ENCODE data around the gene PSMB10. TPM values are rescaled to one million over a fixed set of nuclear protein-coding genes. Genes with fewer than 3 reads are reported as not detected.
"Not testable (repeated sequence)": the region's sequence is repeated elsewhere in the genome, so short reads cannot be mapped to it uniquely, and the experiment has no call there.

Gene PSMB10
- total RNA-seq, 1 donor from 2014 or later: 54.1 TPM

DNA sequence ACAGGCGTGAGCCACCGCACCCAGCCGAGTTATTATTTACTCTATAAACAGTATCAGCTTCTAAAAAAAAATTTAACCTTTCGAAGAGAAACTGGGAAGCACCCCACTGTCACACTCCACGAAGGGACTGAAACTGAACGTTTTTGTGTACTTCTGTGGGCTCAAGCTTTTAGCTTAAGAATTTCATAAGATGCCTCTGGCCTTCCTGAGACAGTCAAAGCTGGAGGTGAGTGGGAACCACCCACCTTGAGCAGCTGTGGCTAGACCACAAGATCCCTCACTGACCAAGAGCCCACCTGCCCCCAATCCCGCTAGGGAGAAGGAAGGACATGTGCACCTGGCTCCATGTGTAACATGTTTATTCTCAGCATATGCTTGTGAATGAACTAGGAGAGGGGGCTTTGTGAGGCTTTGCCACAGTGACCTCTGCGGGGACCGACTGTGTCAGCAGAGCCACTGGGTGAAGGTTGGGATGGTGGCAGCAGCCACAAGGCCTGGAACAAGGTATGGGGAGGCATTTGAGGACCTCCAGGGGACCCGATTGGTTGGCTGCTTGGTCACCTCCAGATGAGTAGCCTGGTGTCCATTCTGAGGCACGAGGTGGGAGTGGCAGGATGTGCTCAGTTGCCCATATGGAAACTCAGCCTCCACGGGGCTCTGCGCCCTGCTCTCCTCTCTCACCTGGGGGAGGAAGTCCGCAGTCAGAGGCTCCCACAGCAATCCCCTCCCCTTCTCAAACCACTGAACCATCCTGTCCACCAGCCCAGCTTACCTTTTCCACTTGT lies 38.9 kb upstream of the PSMB10 start:
- no peak overlapping the region for H3K4me3 ChIP-seq (ENCODE audit: low read depth, low read length)
- no peak for DNase-seq (ENCODE audit: low read depth)
- TF ChIP-seq, protein P1, sequence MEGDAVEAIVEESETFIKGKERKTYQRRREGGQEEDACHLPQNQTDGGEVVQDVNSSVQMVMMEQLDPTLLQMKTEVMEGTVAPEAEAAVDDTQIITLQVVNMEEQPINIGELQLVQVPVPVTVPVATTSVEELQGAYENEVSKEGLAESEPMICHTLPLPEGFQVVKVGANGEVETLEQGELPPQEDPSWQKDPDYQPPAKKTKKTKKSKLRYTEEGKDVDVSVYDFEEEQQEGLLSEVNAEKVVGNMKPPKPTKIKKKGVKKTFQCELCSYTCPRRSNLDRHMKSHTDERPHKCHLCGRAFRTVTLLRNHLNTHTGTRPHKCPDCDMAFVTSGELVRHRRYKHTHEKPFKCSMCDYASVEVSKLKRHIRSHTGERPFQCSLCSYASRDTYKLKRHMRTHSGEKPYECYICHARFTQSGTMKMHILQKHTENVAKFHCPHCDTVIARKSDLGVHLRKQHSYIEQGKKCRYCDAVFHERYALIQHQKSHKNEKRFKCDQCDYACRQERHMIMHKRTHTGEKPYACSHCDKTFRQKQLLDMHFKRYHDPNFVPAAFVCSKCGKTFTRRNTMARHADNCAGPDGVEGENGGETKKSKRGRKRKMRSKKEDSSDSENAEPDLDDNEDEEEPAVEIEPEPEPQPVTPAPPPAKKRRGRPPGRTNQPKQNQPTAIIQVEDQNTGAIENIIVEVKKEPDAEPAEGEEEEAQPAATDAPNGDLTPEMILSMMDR (conservative IDR thresholded peaks at IDR 0.05; ENCODE audit: low read depth, low read length): no peak

- DNase-seq (ENCODE audit: low read depth): not testable (repeated sequence)
Observed at GRCh38 chr16:67972285-67972684, 35.6 kb upstream of the PSMB10 start.

DNA sequence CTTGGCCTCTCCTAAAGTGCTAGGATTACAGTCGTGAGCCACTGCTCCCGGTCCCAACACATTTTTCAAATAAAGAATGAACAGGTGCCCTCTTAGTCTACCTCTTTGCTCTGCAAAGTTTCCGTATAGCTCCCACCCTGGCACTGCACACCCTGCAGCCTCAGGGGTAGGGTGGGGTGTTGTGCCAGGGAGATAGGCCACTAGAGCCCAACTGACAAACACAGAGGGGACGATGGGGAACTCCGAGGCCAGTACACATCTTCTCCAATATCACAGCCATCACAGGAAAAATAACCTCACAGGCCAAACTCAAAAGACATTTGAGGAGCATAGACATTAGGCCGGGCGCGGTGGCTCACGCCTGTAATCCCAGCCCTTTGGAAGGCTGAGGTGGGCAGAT lies 34.5 kb upstream of the PSMB10 start:
- no peak for DNase-seq (ENCODE audit: low read depth)
- no peak overlapping the region for H3K4me3 ChIP-seq (ENCODE audit: low read depth, low read length)
- TF ChIP-seq, protein P1 (conservative IDR thresholded peaks at IDR 0.05; ENCODE audit: low read depth, low read length): no peak

More at GRCh38 chr16:67972285-67972684, 35.6 kb upstream of the PSMB10 start:
- H3K4me3 ChIP-seq (ENCODE audit: low read depth, low read length): not testable (repeated sequence)

DNA sequence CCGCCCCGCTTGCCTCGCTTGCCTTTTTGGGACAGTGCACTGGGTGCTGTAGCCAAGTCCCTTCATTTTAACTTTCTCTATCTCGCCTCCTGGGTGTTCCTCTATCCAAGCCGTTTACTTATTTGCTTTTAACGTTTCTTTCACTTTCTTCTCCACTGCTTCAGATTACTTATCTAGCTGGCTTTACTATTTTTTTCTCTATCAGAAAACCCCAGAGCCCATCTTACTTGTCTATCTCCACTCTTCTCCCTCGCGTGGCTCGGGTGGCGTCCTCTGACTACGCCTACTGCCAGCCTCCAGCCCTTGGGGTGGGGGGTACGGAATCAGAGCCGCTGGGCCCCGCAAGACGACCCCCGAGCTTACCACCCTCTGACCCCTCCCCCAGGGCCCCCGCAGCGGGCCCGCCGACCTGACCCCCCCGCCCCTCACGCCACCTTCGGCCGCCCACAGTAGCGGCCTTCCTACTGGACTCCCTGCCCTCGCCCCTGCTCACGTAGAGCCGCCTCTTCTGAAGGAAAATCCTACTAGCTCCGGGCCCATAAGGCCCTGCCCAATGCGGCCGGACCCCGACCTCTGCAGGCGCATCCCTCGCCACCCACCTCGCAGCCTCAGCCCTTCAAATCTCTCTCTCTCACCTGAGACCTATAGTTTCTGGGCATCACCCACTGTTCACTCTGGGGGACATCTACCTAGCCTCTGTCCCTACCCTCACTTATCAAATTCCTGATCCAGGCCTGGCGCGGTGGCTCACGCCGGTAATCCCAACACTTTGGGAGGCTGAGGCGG lies 32.8 kb upstream of the PSMB10 start:
- DNase-seq (ENCODE audit: low read depth): no peak
- peak overlapping the region; percentile 72 for H3K4me3 ChIP-seq (ENCODE audit: low read depth, low read length)
- TF ChIP-seq, protein P1 (conservative IDR thresholded peaks at IDR 0.05; ENCODE audit: low read depth, low read length): no peak

DNA sequence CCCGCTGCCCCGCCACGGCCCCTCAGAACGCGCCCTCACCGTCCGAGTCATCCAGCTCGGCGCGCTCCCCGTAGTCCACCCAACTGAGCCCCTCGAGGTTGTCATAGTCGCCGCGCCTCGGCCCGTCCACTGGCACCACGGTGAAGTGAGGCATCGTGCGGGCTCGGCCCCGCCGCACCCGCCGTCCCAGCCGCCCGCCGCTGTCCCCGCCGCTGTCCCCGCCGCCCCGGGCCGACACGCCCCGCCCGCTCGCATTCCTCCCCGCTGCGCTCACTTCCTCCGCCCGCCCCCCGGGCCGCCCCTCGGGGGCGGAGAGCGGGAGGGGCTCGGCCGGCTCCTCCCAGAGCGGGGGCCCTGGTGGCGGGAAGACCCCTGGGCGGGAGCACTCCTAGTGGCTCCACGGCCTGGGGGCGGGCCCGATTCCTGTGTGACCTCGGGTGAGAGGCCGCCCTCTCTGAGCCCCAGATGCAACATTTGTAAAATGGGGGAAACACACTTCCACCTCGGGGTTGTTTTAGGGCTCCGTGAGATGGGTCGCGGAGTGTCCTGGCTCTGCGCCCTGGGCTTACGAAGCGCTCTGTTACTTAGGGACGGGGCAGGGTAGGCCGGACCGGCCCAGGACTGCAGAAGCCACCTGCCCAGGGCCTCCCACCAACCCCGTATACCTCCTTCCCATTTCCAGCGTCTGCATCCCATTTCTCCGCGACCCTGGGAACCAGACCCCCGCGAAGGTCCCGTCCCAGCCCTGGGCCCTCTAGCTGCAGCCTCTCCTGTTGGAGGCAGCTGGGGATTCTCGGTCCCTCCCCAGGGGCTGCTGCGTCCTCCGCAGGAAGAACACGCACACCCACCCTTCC lies 32.0 kb upstream of the PSMB10 start, which contains the start of gene SLC12A4:
Gene SLC12A4, minus strand, starts transcription at position 238 of the 854 bp plus-strand sequence. Its CDS starts 84 bp downstream, at position 154.
- no peak for DNase-seq (ENCODE audit: low read depth)
- TF ChIP-seq, protein P1 (conservative IDR thresholded peaks at IDR 0.05; ENCODE audit: low read depth, low read length): no peak
- peak within 1 kb of the TSS; percentile 72 for H3K4me3 ChIP-seq (ENCODE audit: low read depth, low read length)

DNA sequence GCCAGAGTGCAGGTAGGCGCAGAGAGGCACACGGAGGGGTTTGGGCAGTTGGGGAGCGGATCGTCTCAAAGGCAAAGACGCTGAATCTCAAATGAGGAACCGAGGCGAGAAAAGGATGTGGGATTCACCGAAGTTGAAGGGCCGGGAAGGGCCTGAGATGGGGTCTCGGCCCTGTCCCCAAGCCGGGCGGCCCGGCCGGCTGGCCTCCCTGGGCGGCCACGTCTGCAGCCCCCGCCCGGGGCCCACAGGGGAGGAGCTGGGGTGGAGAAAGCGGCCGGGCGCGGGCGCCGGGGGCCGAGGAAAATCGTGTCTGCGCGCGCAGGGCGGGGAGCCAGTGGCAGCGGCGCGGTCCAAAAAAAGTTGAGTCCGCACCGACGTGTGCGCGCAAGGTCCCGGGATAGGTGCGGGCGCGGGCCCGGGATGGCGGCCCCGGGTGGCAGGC lies 31.3 kb upstream of the PSMB10 start:
- H3K4me3 ChIP-seq (ENCODE audit: low read depth, low read length): peak overlapping the region; percentile 72
- TF ChIP-seq, protein P1 (conservative IDR thresholded peaks at IDR 0.05; ENCODE audit: low read depth, low read length): no peak
- no peak for DNase-seq (ENCODE audit: low read depth)

Data from epithelial cell of proximal tubule (primary cell).